NB4 (cell line): ENCODE data around the gene TKFC.

Experiments used
- CTCF ChIP-seq: IDR thresholded peaks from one replicate; pipeline ENCODE4 v1.5.1; 2012; ENCODE audit warnings: low read depth, low read length
- MAX ChIP-seq: IDR thresholded peaks from 2 replicates; pipeline ENCODE4 v1.6.1; 2011; ENCODE audit warnings: low read depth, low read length
- MYC ChIP-seq: IDR thresholded peaks from 2 replicates; pipeline ENCODE4 v1.6.1; 2011; ENCODE audit warnings: low read depth, low read length
- POLR2A ChIP-seq: IDR thresholded peaks from 2 replicates; pipeline ENCODE4 v1.6.1; 2011; ENCODE audit warnings: mild to moderate bottlenecking; ENCODE audit not compliant: insufficient read length; ENCODE audit errors: extremely low read depth

GRCh38 chr11:61353131-61354067 is 20.4 kb downstream of the TKFC start:
- no peak for TF ChIP-seq CTCF
- no peak for TF ChIP-seq POLR2A
- TF ChIP-seq MAX: peak; percentile 34; the same call in 1 of the 2 replicates
- 0 out of 2 replicates have a peak, but pooled peaks have one; percentile 22 for TF ChIP-seq MYC
